CD4-positive, alpha-beta memory T cell (primary cell): ENCODE measurements around the gene POLE4. TPM values are rescaled to one million over a fixed set of nuclear protein-coding genes. Genes with fewer than 3 reads are reported as not detected.

ENCODE experiments used
- CTCF ChIA-PET: fragments of 350-600 bp; sonication (Branson Sonifier 250); formaldehyde crosslinking; loops from one replicate; lab custom pipeline; 2021; ENCODE audit warnings: inconsistent platforms; ENCODE audit not compliant: partially characterized antibody; lab: Charles Lee
- POLR2A ChIA-PET: fragments of 350-600 bp; sonication (Branson Sonifier 250); formaldehyde crosslinking; loops from one replicate; lab custom pipeline; 2021; ENCODE audit not compliant: partially characterized antibody; lab: Charles Lee
- DNase-seq, 5 donors: peaks; one replicate each; pipeline versions ENCODE4 v3.0.0 to v3.0.0-alpha.2; 2020 to 2022; ENCODE audit warnings: mixed read lengths in 1 of 5
- H3K27ac ChIP-seq: one replicate; pipeline ENCODE4 v1.7.0; 2013; ENCODE audit warnings: low read depth, low read length
- H3K27me3 ChIP-seq: 2 replicates; pipeline ENCODE4 v1.7.0; 2013; ENCODE audit warnings: mild to moderate bottlenecking, low read length, moderate library complexity; ENCODE audit not compliant: insufficient read depth
- H3K36me3 ChIP-seq: 2 replicates; pipeline ENCODE4 v1.7.0; 2013; ENCODE audit warnings: mild to moderate bottlenecking, low read length, moderate library complexity; ENCODE audit not compliant: insufficient read depth
- H3K4me1 ChIP-seq: 2 replicates; pipeline ENCODE4 v1.7.0; 2013; ENCODE audit warnings: mild to moderate bottlenecking, low read length, moderate library complexity; ENCODE audit not compliant: insufficient read depth
- H3K4me3 ChIP-seq, 2 donors: one replicate each; pipeline ENCODE4 v1.7.0; 2013; ENCODE audit warnings: low read length in 2 of 2, mild to moderate bottlenecking in 1 of 2
- H3K9me3 ChIP-seq, 2 donors: one replicate each; pipeline ENCODE4 v1.7.0; 2013; ENCODE audit warnings: low read length in 2 of 2, control low read depth in 1 of 2; ENCODE audit not compliant: control insufficient read depth in 1 of 2
- H3K27ac Mint-ChIP-seq, 7 donors: one replicate each; pipeline ENCODE4 v1.8.0; 2020 to 2021; ENCODE audit warnings: mixed read lengths in 7 of 7, mild to moderate bottlenecking in 6 of 7, inconsistent platforms in 3 of 7, moderate library complexity in 3 of 7
- H3K27me3 Mint-ChIP-seq, 2 donors: one replicate each; pipeline ENCODE4 v1.8.0; 2020 to 2021; ENCODE audit warnings: mixed read lengths in 2 of 2
- H3K36me3 Mint-ChIP-seq, 2 donors: one replicate each; pipeline ENCODE4 v1.8.0; 2020 to 2021; ENCODE audit warnings: mixed read lengths in 2 of 2, inconsistent platforms in 1 of 2, mild to moderate bottlenecking in 1 of 2
- H3K4me1 Mint-ChIP-seq, 4 donors: one replicate each; pipeline ENCODE4 v1.8.0; 2020 to 2021; ENCODE audit warnings: mixed read lengths in 4 of 4, mild to moderate bottlenecking in 1 of 4
- H3K4me3 Mint-ChIP-seq, 8 donors: one replicate each; pipeline ENCODE4 v1.8.0; 2020 to 2021; ENCODE audit warnings: mixed read lengths in 8 of 8, mild to moderate bottlenecking in 7 of 8, moderate library complexity in 6 of 8, inconsistent platforms in 3 of 8
- H3K9me3 Mint-ChIP-seq, 8 donors: one replicate each; pipeline ENCODE4 v1.8.0; 2020 to 2021; ENCODE audit warnings: mixed read lengths in 8 of 8, mild to moderate bottlenecking in 5 of 8, inconsistent platforms in 3 of 8, moderate library complexity in 1 of 8
- intact Hi-C: fragments of 100-400 bp; cut with micrococcal nuclease; formaldehyde crosslinking; loops from one replicate; pipeline ENCODE4 v1.15.1; 2023
- polyA plus RNA-seq, 2 donors: library from polyadenylated mRNA; unstranded; fragments of 300-500 nt; fragmentation: Illumina TruSeq; gene quantifications; one replicate each; pipeline ENCODE4 v1.2.3, GENCODE V29; 2021
- total RNA-seq, 2 experiments: library from RNA; stranded (reverse); gene quantifications; one replicate each; pipeline ENCODE4 v1.2.3, GENCODE V29; 2021

The POLE4 gene
- total and polyA plus RNA-seq, 4 experiments from 2014 or later, result 46.1 to 169 (median 94.4) TPM

- no peaks in the 10 kb centered on the region for H3K4me1 ChIP-seq
- Mint-ChIP-seq H3K4me3 (no peak overlapping the region), H3K9me3 (peaks cover 0 to 3% (median 0%) of the 10 kb centered on the region in 8 donors), H3K27ac (no peak overlapping the region), H3K4me1 (peaks cover 0 to 6% (median 0%) of the 10 kb centered on the region in 4 donors), H3K36me3 (peaks cover 4 to 14% of the 10 kb centered on the region in 2 donors), H3K27me3 (peaks cover 0 to 8% of the 10 kb centered on the region in 2 donors)
- no peak overlapping the region for H3K27ac ChIP-seq
- H3K36me3 ChIP-seq, result no peaks in the 10 kb centered on the region
- H3K27me3 ChIP-seq, result no peaks in the 10 kb centered on the region
- H3K4me3 ChIP-seq, result no peak overlapping the region
- H3K9me3 ChIP-seq, result no peaks in the 10 kb centered on the region
- CTCF ChIA-PET, result no interaction called here
- DNase-seq, result no peak
- intact Hi-C loops, result loop anchor here (10.0 kb wide), 1 partner anchor 137 kb away; no protein-coding TSS in a partner anchor
- POLR2A ChIA-PET, result no interaction called here
Observed at GRCh38 chr2:74927621-74928020, 30.8 kb upstream of the POLE4 start.

DNA sequence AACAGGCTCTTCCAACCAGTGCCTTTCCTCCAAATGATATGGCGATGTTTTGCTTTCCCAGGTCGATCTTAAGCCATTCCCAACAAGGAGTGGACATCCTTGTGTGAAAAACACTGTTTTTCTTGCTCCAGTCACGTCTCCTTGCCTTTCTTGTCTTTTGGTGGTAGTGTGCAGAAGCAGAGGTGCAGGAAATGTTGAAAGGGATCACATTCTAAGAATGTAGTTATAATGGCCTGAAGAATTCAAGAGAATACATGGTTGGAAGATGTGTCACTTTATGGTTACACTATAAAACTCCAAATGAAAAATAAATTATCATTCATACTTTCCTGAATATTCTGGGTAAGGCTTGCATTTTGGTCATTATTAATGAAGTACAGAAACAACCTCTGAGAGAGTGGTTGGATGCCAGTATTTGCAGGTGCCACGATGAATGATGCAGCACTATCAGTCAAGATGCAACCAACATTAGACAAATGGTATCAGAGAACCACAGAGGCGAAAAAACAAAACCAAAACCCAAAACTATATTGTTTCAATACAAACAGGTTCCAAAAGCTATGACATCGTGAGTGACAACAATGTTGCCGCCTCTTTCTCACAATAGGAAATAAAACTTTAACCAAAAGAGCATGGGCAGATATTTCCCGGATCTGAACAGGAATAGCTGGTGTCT lies 27.5 kb upstream of the POLE4 start:
- intact Hi-C loops, result no loop called here
- CTCF ChIA-PET, result no interaction called here
- POLR2A ChIA-PET, result no interaction called here

DNA sequence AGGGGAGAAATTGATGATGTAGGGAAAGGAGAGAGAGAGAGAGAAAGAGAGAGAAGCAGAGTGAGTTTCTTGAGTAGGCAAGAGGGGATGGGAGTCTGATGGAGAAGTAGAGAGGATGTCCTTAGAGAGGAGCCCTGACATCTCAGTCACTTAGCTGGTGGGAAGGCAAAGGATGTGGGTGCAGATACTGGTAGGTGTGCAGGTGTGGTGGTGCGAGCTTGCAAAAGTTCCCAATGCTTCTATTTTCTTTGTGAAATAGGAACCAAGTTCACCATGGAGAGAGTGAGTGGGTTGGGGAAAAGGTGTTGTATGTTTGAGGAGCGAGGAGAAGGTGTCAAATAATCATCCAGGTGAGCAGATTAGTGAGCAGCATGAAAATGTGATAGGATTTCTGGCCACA lies 26.5 kb upstream of the POLE4 start:
- Mint-ChIP-seq H3K9me3 (peaks cover 0 to 3% (median 0%) of the 10 kb centered on the region in 8 donors), H3K4me3 (no peak overlapping the region), H3K27me3 (peaks cover 0 to 8% of the 10 kb centered on the region in 2 donors), H3K27ac (no peak overlapping the region), H3K36me3 (peaks cover 4 to 21% of the 10 kb centered on the region in 2 donors), H3K4me1 (peaks cover 0 to 6% (median 0%) of the 10 kb centered on the region in 4 donors)
- Histone ChIP-seq H3K9me3 (no peaks in the 10 kb centered on the region), H3K36me3 (no peaks in the 10 kb centered on the region), H3K27me3 (no peaks in the 10 kb centered on the region), H3K27ac (no peak overlapping the region), H3K4me1 (no peaks in the 10 kb centered on the region), H3K4me3 (no peak overlapping the region)
- POLR2A ChIA-PET, result no interaction called here
- intact Hi-C loops, result no loop called here
- CTCF ChIA-PET, result no interaction called here
- no peak for DNase-seq

More for the DNA sequence above, 27.5 kb upstream of the POLE4 start:
- no peak overlapping the region for H3K4me3 ChIP-seq
- H3K36me3 Mint-ChIP-seq, result peaks cover 4 to 21% of the 10 kb centered on the region in 2 donors
- H3K9me3 ChIP-seq, result no peaks in the 10 kb centered on the region
- H3K27me3 ChIP-seq, result no peaks in the 10 kb centered on the region
- H3K27ac ChIP-seq, result no peak overlapping the region
- peaks cover 0 to 3% (median 0%) of the 10 kb centered on the region in 8 donors for H3K9me3 Mint-ChIP-seq
- H3K4me3 Mint-ChIP-seq, result no peak overlapping the region
- H3K27ac Mint-ChIP-seq, result no peak overlapping the region
- no peak for DNase-seq
- H3K4me1 Mint-ChIP-seq, result peaks cover 0 to 6% (median 0%) of the 10 kb centered on the region in 4 donors
- H3K4me1 ChIP-seq, result no peaks in the 10 kb centered on the region
- no peaks in the 10 kb centered on the region for H3K36me3 ChIP-seq
- H3K27me3 Mint-ChIP-seq, result peaks cover 0 to 8% of the 10 kb centered on the region in 2 donors

- no peaks in the 10 kb centered on the region for H3K9me3 ChIP-seq
- no peak overlapping the region for H3K27ac ChIP-seq
- intact Hi-C loops, result no loop called here
- no peaks in the 10 kb centered on the region for H3K4me1 ChIP-seq
- DNase-seq, result no peak
- H3K36me3 ChIP-seq, result no peaks in the 10 kb centered on the region
- H3K4me3 ChIP-seq, result no peak overlapping the region
- Mint-ChIP-seq H3K36me3 (peaks cover 0 to 13% of the 10 kb centered on the region in 2 donors), H3K4me1 (no peaks in the 10 kb centered on the region), H3K27me3 (peaks cover 2 to 20% of the 10 kb centered on the region in 2 donors), H3K9me3 (no peaks in the 10 kb centered on the region), H3K4me3 (no peak overlapping the region), H3K27ac (no peak overlapping the region)
- ChIA-PET CTCF (no interaction called here), POLR2A (no interaction called here)
- H3K27me3 ChIP-seq, result no peaks in the 10 kb centered on the region
Observed at GRCh38 chr2:74935975-74936391, 22.5 kb upstream of the POLE4 start.

DNA sequence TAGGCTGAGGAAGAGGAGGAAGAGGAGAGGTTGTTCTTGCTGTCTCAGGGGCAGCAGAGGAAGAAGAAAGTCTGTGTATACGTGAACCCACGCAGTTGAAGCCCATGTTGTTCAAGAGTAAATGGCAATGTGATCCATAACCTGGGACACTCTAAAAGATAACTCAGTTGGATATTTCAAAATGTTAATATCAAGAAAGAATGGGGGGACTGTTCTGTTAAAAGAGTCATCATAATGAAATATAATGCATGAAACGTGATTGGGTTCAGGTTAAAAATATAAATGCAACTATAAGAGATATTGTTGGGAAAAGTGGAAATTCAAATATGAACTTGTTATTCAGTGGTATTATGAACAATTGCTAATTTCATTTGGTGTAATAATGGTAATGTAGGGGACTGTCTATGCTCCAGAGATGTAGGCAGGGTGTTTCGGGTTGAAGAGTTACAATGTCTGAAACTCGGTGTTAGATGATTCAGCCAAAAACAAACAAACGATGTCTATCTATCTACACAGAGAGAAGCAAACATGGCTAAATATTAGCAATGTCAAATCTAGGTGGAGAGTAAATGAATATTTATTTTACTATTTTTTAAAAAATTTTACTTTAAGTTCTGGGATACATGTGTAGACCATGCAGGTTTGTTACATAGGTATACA lies 21.1 kb upstream of the POLE4 start:
- POLR2A ChIA-PET, result no interaction called here
- peaks cover 0 to 7% of the 10 kb centered on the region in 2 donors for H3K36me3 Mint-ChIP-seq
- no peak overlapping the region for H3K4me3 Mint-ChIP-seq
- H3K4me1 Mint-ChIP-seq, result no peaks in the 10 kb centered on the region
- Histone ChIP-seq H3K4me3 (no peak overlapping the region), H3K27ac (no peak overlapping the region), H3K9me3 (no peaks in the 10 kb centered on the region), H3K4me1 (no peaks in the 10 kb centered on the region), H3K36me3 (no peaks in the 10 kb centered on the region), H3K27me3 (no peaks in the 10 kb centered on the region)
- H3K9me3 Mint-ChIP-seq, result no peaks in the 10 kb centered on the region
- DNase-seq, result no peak
- intact Hi-C loops, result no loop called here
- CTCF ChIA-PET, result no interaction called here
- peaks cover 2 to 16% of the 10 kb centered on the region in 2 donors for H3K27me3 Mint-ChIP-seq
- H3K27ac Mint-ChIP-seq, result no peak overlapping the region

DNA sequence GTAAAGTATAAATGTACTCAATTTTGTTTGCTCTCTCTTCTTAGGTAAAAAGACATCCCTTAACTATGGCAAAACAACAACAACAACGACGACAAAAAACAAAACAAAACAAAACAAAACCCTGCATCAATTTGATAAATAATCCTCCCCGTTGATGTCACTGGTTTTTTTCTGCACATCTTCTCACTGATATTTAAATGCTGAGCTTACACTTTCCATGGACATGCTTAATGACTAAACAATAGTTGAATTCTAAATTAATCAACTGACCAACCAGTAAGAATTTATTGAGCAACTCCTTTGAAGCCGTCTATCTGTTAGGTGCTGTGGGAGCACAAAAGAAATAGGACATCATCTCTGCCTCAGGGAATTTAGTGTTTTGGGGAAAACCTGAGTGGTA lies 20.2 kb upstream of the POLE4 start:
- Histone ChIP-seq H3K27ac (no peak overlapping the region), H3K4me3 (no peak overlapping the region), H3K27me3 (no peaks in the 10 kb centered on the region), H3K4me1 (no peaks in the 10 kb centered on the region), H3K36me3 (no peaks in the 10 kb centered on the region), H3K9me3 (no peaks in the 10 kb centered on the region)
- no peak for DNase-seq
- Mint-ChIP-seq H3K4me1 (no peaks in the 10 kb centered on the region), H3K4me3 (no peak overlapping the region), H3K27me3 (peaks cover 2 to 17% of the 10 kb centered on the region in 2 donors), H3K36me3 (peaks cover 0 to under 1% of the 10 kb centered on the region in 2 donors), H3K27ac (no peak overlapping the region), H3K9me3 (no peaks in the 10 kb centered on the region)
- POLR2A ChIA-PET, result no interaction called here
- CTCF ChIA-PET, result no interaction called here
- intact Hi-C loops, result no loop called here

DNA sequence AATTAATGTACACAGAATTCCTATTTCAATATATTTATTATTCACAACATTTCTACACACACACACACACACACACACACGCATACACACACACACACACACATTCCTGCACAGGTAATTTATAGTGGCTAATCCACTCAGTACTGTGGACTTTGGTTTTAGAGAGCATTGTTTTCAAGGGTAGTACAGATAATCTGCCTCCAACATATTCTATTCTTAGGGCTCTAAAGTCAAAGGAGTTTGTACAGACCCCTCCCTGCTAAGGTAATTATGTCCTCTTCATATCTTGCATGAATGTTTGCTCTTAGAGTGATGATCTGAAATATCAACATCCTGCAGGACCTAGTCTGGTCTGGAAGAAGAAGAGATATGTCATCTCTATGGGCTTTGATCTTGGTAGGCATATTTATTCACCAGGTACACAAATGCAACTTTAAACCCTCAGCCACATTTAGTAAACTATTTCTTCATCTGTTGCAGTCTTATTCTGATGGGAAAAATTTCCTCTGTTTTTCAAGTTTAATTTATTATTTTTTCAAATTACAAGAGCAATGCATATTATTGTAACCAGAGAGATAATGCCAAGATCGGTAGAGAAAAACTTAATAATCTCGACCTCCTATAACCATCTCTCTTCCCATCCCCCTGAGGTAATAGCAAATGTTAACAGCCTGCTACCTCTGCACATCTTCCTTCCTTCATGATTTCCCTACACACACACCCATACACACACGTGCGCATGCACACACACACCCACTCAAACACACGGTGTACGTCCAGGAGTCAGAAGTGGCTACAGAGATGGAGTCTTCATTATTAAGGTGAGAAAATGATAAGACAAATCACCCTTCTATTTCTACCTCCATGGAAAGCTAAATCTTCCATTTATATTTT lies 18.3 kb upstream of the POLE4 start:
- Mint-ChIP-seq H3K36me3 (no peaks in the 10 kb centered on the region), H3K9me3 (no peaks in the 10 kb centered on the region), H3K4me1 (no peaks in the 10 kb centered on the region), H3K27ac (no peak overlapping the region), H3K27me3 (peaks cover 2 to 22% of the 10 kb centered on the region in 2 donors), H3K4me3 (no peak overlapping the region)
- Histone ChIP-seq H3K36me3 (no peaks in the 10 kb centered on the region), H3K27me3 (no peaks in the 10 kb centered on the region), H3K4me1 (no peaks in the 10 kb centered on the region), H3K27ac (no peak overlapping the region), H3K4me3 (no peak overlapping the region), H3K9me3 (no peaks in the 10 kb centered on the region)
- CTCF ChIA-PET, result interaction anchor here (0.9 kb wide), 2 partner anchors 11 kb away, joined by 3 read pairs; no protein-coding TSS in a partner anchor
- intact Hi-C loops, result no loop called here
- POLR2A ChIA-PET, result no interaction called here
- no peak for DNase-seq
